Mammary epithelial cell (primary cell): Measurements from ENCODE around the gene ECHDC1.

Experiments used
- CTCF ChIP-seq, 2 donors: IDR thresholded peaks in 1 of 2; conservative IDR thresholded peaks in 1 of 2; 2 replicates each; pipeline ENCODE4 v1.5.1; 2011 to 2012; ENCODE audit warnings: inconsistent platforms in 2 of 2, low read length in 2 of 2, mild to moderate bottlenecking in 2 of 2, control low read depth in 1 of 2, low read depth in 1 of 2; ENCODE audit not compliant: insufficient read depth in 1 of 2; ENCODE audit errors: extremely low read depth in 1 of 2
- EZH2 ChIP-seq: IDR thresholded peaks from 2 replicates; pipeline ENCODE4 v1.6.1; 2012; ENCODE audit warnings: low read length, inconsistent platforms, borderline replicate concordance

GRCh38 chr6:127317388-127318128 lies 25.9 kb downstream of the ECHDC1 start:
- TF ChIP-seq CTCF (conservative IDR thresholded peaks at IDR 0.05 in 1 of 2, IDR thresholded peaks at IDR 0.05 in 1 of 2; ENCODE audit: extremely low read depth in 1 of 2, insufficient read depth in 1 of 2, low read depth in 1 of 2, low read length in 2 of 2) = no peak
- TF ChIP-seq EZH2 = no peak
